ENCODE results near the gene COL9A1. TPM values are rescaled to one million over a fixed set of nuclear protein-coding genes. Genes with fewer than 3 reads are reported as not detected.
"Not testable (repeated sequence)": the region's sequence is repeated elsewhere in the genome, so short reads cannot be mapped to it uniquely, and the experiment has no call there.

COL9A1 gene
- total RNA-seq, 1 experiment from 2014 or later = not detected

- no peaks in the 10 kb centered on the region for H3K79me2 ChIP-seq (ENCODE audit: low read depth)
- POLR2A ChIA-PET (ENCODE audit: unreplicated experiment) = no interaction called here
- no peaks in the 10 kb centered on the region for H3K9me2 ChIP-seq (ENCODE audit: insufficient read depth)
- H3K4me2 ChIP-seq = no peak overlapping the region
- H4K20me1 ChIP-seq (ENCODE audit: insufficient read depth) = no peaks in the 10 kb centered on the region
- BruUV-seq (replicated peaks) = no TSS peak
- H2AFZ ChIP-seq = no peak overlapping the region
- H3K9me3 ChIP-seq (ENCODE audit: insufficient read depth, low read depth) = 0 out of 2 replicates have a peak, but pooled peaks cover 3% of the 10 kb centered on the region
- no peak overlapping the region for H3K4me3 ChIP-seq
- CTCF ChIA-PET = no interaction called here
- intact Hi-C loops (cut with micrococcal nuclease; ENCODE audit: unreplicated experiment) = no loop called here
- DNase-seq = no peak
- TF ChIP-seq CTCF (conservative IDR thresholded peaks at IDR 0.05) = no peak
- no peak for TF ChIP-seq EZH2 (IDR thresholded peaks at IDR 0.05; ENCODE audit: low read depth)
- H3K27ac ChIP-seq = no peak overlapping the region
- peaks cover 55% of the 10 kb centered on the region for H3K27me3 ChIP-seq (ENCODE audit: insufficient read depth, low read depth)
- H3K36me3 ChIP-seq (ENCODE audit: low read depth) = no peaks in the 10 kb centered on the region
- H3K4me1 ChIP-seq (replicated peaks; ENCODE audit: insufficient read depth) = no peaks in the 10 kb centered on the region
- no peaks in the 10 kb centered on the region for H3F3A ChIP-seq (ENCODE audit: insufficient read depth, low read depth)
Measured at GRCh38 chr6:70336996-70337742, 34.3 kb upstream of the COL9A1 start.

GRCh38 chr6:70327036-70327435 is 24.2 kb upstream of the COL9A1 start:
- H3F3A ChIP-seq (ENCODE audit: insufficient read depth, low read depth) = no peaks in the 10 kb centered on the region
- no peaks in the 10 kb centered on the region for H3K9me3 ChIP-seq (ENCODE audit: insufficient read depth, low read depth)
- ChIA-PET POLR2A (ENCODE audit: unreplicated experiment) (no interaction called here), CTCF (no interaction called here)
- intact Hi-C loops (cut with micrococcal nuclease; ENCODE audit: unreplicated experiment) = no loop called here
- no peaks in the 10 kb centered on the region for H3K4me1 ChIP-seq (replicated peaks; ENCODE audit: insufficient read depth)
- no peaks in the 10 kb centered on the region for H3K79me2 ChIP-seq (ENCODE audit: low read depth)
- no peak for TF ChIP-seq CTCF (conservative IDR thresholded peaks at IDR 0.05)
- no peak for TF ChIP-seq EZH2 (IDR thresholded peaks at IDR 0.05; ENCODE audit: low read depth)
- no peaks in the 10 kb centered on the region for H4K20me1 ChIP-seq (ENCODE audit: insufficient read depth)
- no peak for DNase-seq
- no peak overlapping the region for H3K27ac ChIP-seq
- no TSS peak for BruUV-seq (replicated peaks)
- H3K4me3 ChIP-seq = no peak overlapping the region
- H3K27me3 ChIP-seq (ENCODE audit: insufficient read depth, low read depth) = peaks cover 37% of the 10 kb centered on the region; the same call in 1 of the 2 replicates
- H3K4me2 ChIP-seq = no peak overlapping the region
- H3K36me3 ChIP-seq (ENCODE audit: low read depth) = no peaks in the 10 kb centered on the region
- H3K9me2 ChIP-seq (ENCODE audit: insufficient read depth) = no peaks in the 10 kb centered on the region
- no peak overlapping the region for H2AFZ ChIP-seq

- ChIA-PET CTCF (interaction anchor here (0.6 kb wide), 1 partner anchor 352 kb away, joined by 7 read pairs; no protein-coding TSS in a partner anchor), POLR2A (ENCODE audit: unreplicated experiment) (no interaction called here)
- intact Hi-C loops (cut with micrococcal nuclease; ENCODE audit: unreplicated experiment) = no loop called here
- no peak for TF ChIP-seq CTCF (conservative IDR thresholded peaks at IDR 0.05)
- TF ChIP-seq EZH2 (IDR thresholded peaks at IDR 0.05; ENCODE audit: low read depth) = no peak
- DNase-seq = no peak
- Histone ChIP-seq H2AFZ (no peak overlapping the region), H3K4me1 (replicated peaks; ENCODE audit: insufficient read depth) (no peaks in the 10 kb centered on the region), H3K4me2 (no peak overlapping the region), H3K79me2 (ENCODE audit: low read depth) (no peaks in the 10 kb centered on the region), H3K4me3 (no peak overlapping the region), H3K36me3 (ENCODE audit: low read depth) (no peaks in the 10 kb centered on the region), H3K9me2 (ENCODE audit: insufficient read depth) (no peaks in the 10 kb centered on the region), H4K20me1 (ENCODE audit: insufficient read depth) (no peaks in the 10 kb centered on the region), H3K27me3 (ENCODE audit: insufficient read depth, low read depth) (peaks cover 36% of the 10 kb centered on the region; the same call in 1 of the 2 replicates), H3F3A (ENCODE audit: insufficient read depth, low read depth) (no peaks in the 10 kb centered on the region), H3K9me3 (ENCODE audit: insufficient read depth, low read depth) (no peaks in the 10 kb centered on the region), H3K27ac (no peak overlapping the region)
- BruUV-seq (replicated peaks) = no TSS peak
Measured at GRCh38 chr6:70325009-70325408, 22.1 kb upstream of the COL9A1 start.

GRCh38 chr6:70317799-70318198 is 14.9 kb upstream of the COL9A1 start:
- H3K4me1 ChIP-seq (replicated peaks; ENCODE audit: insufficient read depth); DNase-seq; H3K9me2 ChIP-seq (ENCODE audit: insufficient read depth); H3F3A ChIP-seq (ENCODE audit: insufficient read depth, low read depth); H3K4me3 ChIP-seq; H3K9me3 ChIP-seq (ENCODE audit: insufficient read depth, low read depth); H4K20me1 ChIP-seq (ENCODE audit: insufficient read depth); H3K4me2 ChIP-seq; BruUV-seq (replicated peaks); POLR2A ChIA-PET (ENCODE audit: unreplicated experiment); H3K79me2 ChIP-seq (ENCODE audit: low read depth); H3K36me3 ChIP-seq (ENCODE audit: low read depth); H3K27ac ChIP-seq; intact Hi-C loops (cut with micrococcal nuclease; ENCODE audit: unreplicated experiment); CTCF ChIA-PET; H2AFZ ChIP-seq: not testable (repeated sequence)
- peaks cover 52% of the 10 kb centered on the region for H3K27me3 ChIP-seq (ENCODE audit: insufficient read depth, low read depth)
